Trophoblast cell (in vitro differentiated cells and primary cell): ENCODE results near the gene GJB2.
"Not testable (repeated sequence)": the region's sequence is repeated elsewhere in the genome, so short reads cannot be mapped to it uniquely, and the experiment has no call there.

Experiments
- DNase-seq, 2 donors: peaks; one replicate each; pipeline ENCODE4 v3.0.0-alpha.2; 2016
- H2AFZ ChIP-seq: 2 replicates; pipeline ENCODE4 v1.6.1; 2013; ENCODE audit warnings: low read length, moderate library complexity, mild to moderate bottlenecking; ENCODE audit not compliant: insufficient read depth, poor library complexity
- H2AK5ac ChIP-seq: 2 replicates; pipeline ENCODE4 v1.6.1; 2013; ENCODE audit warnings: mild to moderate bottlenecking, low read length
- H2BK120ac ChIP-seq: 2 replicates; pipeline ENCODE4 v1.6.1; 2013; ENCODE audit warnings: low read length, mild to moderate bottlenecking, moderate library complexity; ENCODE audit not compliant: insufficient read depth, poor library complexity
- H2BK12ac ChIP-seq: 2 replicates; pipeline ENCODE4 v1.6.1; 2013; ENCODE audit warnings: mild to moderate bottlenecking, low read length, moderate library complexity
- H2BK5ac ChIP-seq: 2 replicates; pipeline ENCODE4 v1.6.1; 2013; ENCODE audit warnings: low read length, low read depth, moderate library complexity, mild to moderate bottlenecking; ENCODE audit not compliant: poor library complexity
- H3K14ac ChIP-seq: 2 replicates; pipeline ENCODE4 v1.6.1; 2013; ENCODE audit warnings: mild to moderate bottlenecking, low read length
- H3K18ac ChIP-seq: 2 replicates; pipeline ENCODE4 v1.6.1; 2013; ENCODE audit warnings: mild to moderate bottlenecking, low read length
- H3K23ac ChIP-seq: 2 replicates; pipeline ENCODE4 v1.6.1; 2013; ENCODE audit warnings: low read length
- H3K27ac ChIP-seq: 2 replicates; pipeline ENCODE4 v1.5.1; 2013; ENCODE audit warnings: low read depth, mild to moderate bottlenecking, inconsistent platforms, low read length, moderate library complexity
- H3K27me3 ChIP-seq: 2 replicates; pipeline ENCODE4 v1.6.1; 2013; ENCODE audit warnings: inconsistent platforms, mild to moderate bottlenecking, low read length, moderate library complexity; ENCODE audit not compliant: insufficient read depth
- H3K36me3 ChIP-seq, 2 experiments: 1 replicate in 1 of 2; 2 replicates in 1 of 2; pipeline ENCODE4 v1.6.1; 2013; ENCODE audit warnings: low read length in 2 of 2, mild to moderate bottlenecking in 2 of 2, moderate library complexity in 1 of 2; ENCODE audit not compliant: insufficient read depth in 2 of 2, control insufficient read depth in 1 of 2
- H3K4ac ChIP-seq: 2 replicates; pipeline ENCODE4 v1.6.1; 2013; ENCODE audit warnings: low read depth, mild to moderate bottlenecking, low read length, moderate library complexity
- H3K4me1 ChIP-seq, 2 experiments: 1 replicate in 1 of 2; 2 replicates in 1 of 2; pipeline ENCODE4 v1.6.1; 2013; ENCODE audit warnings: low read length in 2 of 2, mild to moderate bottlenecking in 2 of 2, moderate library complexity in 1 of 2; ENCODE audit not compliant: insufficient read depth in 2 of 2, control insufficient read depth in 1 of 2
- H3K4me2 ChIP-seq: 2 replicates; pipeline ENCODE4 v1.6.1; 2013; ENCODE audit warnings: inconsistent platforms, mild to moderate bottlenecking, low read length, moderate library complexity
- H3K4me3 ChIP-seq: 2 replicates; pipeline ENCODE4 v1.5.1; 2013; ENCODE audit warnings: mild to moderate bottlenecking, low read depth, low read length, inconsistent platforms
- H3K79me1 ChIP-seq: one replicate; pipeline ENCODE4 v1.6.1; 2013; ENCODE audit warnings: low read length
- H3K79me2 ChIP-seq: 2 replicates; pipeline ENCODE4 v1.6.1; 2013; ENCODE audit warnings: low read length, mild to moderate bottlenecking; ENCODE audit not compliant: control insufficient read depth, insufficient read depth, poor library complexity
- H3K9ac ChIP-seq: 2 replicates; pipeline ENCODE4 v1.6.1; 2013; ENCODE audit warnings: mild to moderate bottlenecking, low read length
- H3K9me3 ChIP-seq: 2 replicates; pipeline ENCODE4 v1.6.1; 2013; ENCODE audit warnings: low read depth, mild to moderate bottlenecking, control low read depth, inconsistent platforms, low read length; ENCODE audit not compliant: insufficient read depth
- H4K12ac ChIP-seq: 2 replicates; pipeline ENCODE4 v1.6.1; 2013; ENCODE audit warnings: low read depth, mild to moderate bottlenecking, low read length, moderate library complexity
- H4K8ac ChIP-seq: 2 replicates; pipeline ENCODE4 v1.6.1; 2013; ENCODE audit warnings: low read depth, mild to moderate bottlenecking, low read length, moderate library complexity
- H4K91ac ChIP-seq: one replicate; pipeline ENCODE4 v1.6.1; 2013; ENCODE audit warnings: low read depth, mild to moderate bottlenecking, low read length, moderate library complexity
- WGBS: extraction: QIAGEN DNeasy Blood & Tissue Kit; methylation state at CpG from one replicate; pipeline ENCODE4 v1.1.7; 2013; ENCODE audit warnings: missing lambda C conversion rate; ENCODE audit not compliant: insufficient read length, insufficient coverage; ENCODE audit errors: extremely low coverage; 5-methylcytosine and 5-hydroxymethylcytosine counted together

GJB2 gene

GRCh38 chr13:20156702-20157101, 36.0 kb downstream of the GJB2 start:
- peaks cover 22% of the 10 kb centered on the region for H3K27me3 ChIP-seq
- H3K18ac ChIP-seq: no peak overlapping the region
- no peaks in the 10 kb centered on the region for H3K9me3 ChIP-seq
- H2AK5ac ChIP-seq: no peak overlapping the region
- H3K9ac ChIP-seq: no peak overlapping the region
- H3K4ac ChIP-seq: no peak overlapping the region
- H3K4me2 ChIP-seq: no peak overlapping the region
- no peak overlapping the region for H2AFZ ChIP-seq
- H3K27ac ChIP-seq: no peak overlapping the region
- H3K14ac ChIP-seq: no peak overlapping the region
- H3K79me1 ChIP-seq: no peaks in the 10 kb centered on the region
- no peak overlapping the region for H4K91ac ChIP-seq
- WGBS: no CpG with 5 or more reads among the region's 2 CpGs
- H3K79me2 ChIP-seq: no peaks in the 10 kb centered on the region
- no peak overlapping the region for H2BK120ac ChIP-seq
- H3K23ac ChIP-seq: no peak overlapping the region
- no peak overlapping the region for H4K12ac ChIP-seq
- H3K36me3 ChIP-seq: no peaks in the 10 kb centered on the region
- peaks cover 8 to 13% of the 10 kb centered on the region in 2 experiments for H3K4me1 ChIP-seq
- H2BK12ac ChIP-seq: no peak overlapping the region
- no peak overlapping the region for H3K4me3 ChIP-seq
- no peak for DNase-seq
- no peak overlapping the region for H4K8ac ChIP-seq
- H2BK5ac ChIP-seq: no peak overlapping the region

- not testable (repeated sequence) for H3K4me1 ChIP-seq, H3K27me3 ChIP-seq, H3K18ac ChIP-seq, H3K4me2 ChIP-seq, H2AK5ac ChIP-seq, H3K9ac ChIP-seq, H3K23ac ChIP-seq, H3K36me3 ChIP-seq, H2BK120ac ChIP-seq, DNase-seq, H2AFZ ChIP-seq, H3K4me3 ChIP-seq, H3K9me3 ChIP-seq, H3K14ac ChIP-seq, H2BK12ac ChIP-seq, H3K4ac ChIP-seq, H2BK5ac ChIP-seq, H4K8ac ChIP-seq, H3K79me2 ChIP-seq, H3K79me1 ChIP-seq, H4K91ac ChIP-seq, H3K27ac ChIP-seq, H4K12ac ChIP-seq
- WGBS: no CpG with 5 or more reads among the region's 2 CpGs
These were observed 39.4 kb downstream of the GJB2 start for GRCh38 chr13:20153290-20153689.

GRCh38 chr13:20151612-20152011, 41.1 kb downstream of the GJB2 start:
- no peak overlapping the region for H2BK120ac ChIP-seq

GRCh38 chr13:20151016-20151415, 41.7 kb downstream of the GJB2 start:
- Histone ChIP-seq H4K8ac (no peak overlapping the region), H3K79me2 (no peaks in the 10 kb centered on the region), H2AK5ac (no peak overlapping the region), H3K4me1 (no peaks in the 10 kb centered on the region), H3K14ac (no peak overlapping the region), H2AFZ (no peak overlapping the region), H3K9me3 (no peaks in the 10 kb centered on the region), H3K18ac (no peak overlapping the region), H3K23ac (no peak overlapping the region), H2BK5ac (no peak overlapping the region), H2BK12ac (no peak overlapping the region), H3K9ac (no peak overlapping the region), H3K4me2 (no peak overlapping the region), H4K91ac (no peak overlapping the region), H3K4ac (no peak overlapping the region), H3K4me3 (no peak overlapping the region), H3K27ac (no peak overlapping the region), H2BK120ac (no peak overlapping the region), H4K12ac (no peak overlapping the region), H3K36me3 (no peaks in the 10 kb centered on the region), H3K27me3 (no peaks in the 10 kb centered on the region), H3K79me1 (no peaks in the 10 kb centered on the region)
- DNase-seq: no peak
- no CpG with 5 or more reads among the region's 6 CpGs for WGBS

More at GRCh38 chr13:20151612-20152011, 41.1 kb downstream of the GJB2 start:
- no peak overlapping the region for H3K4ac ChIP-seq
- WGBS: no CpG with 5 or more reads among the region's 11 CpGs
- no peaks in the 10 kb centered on the region for H3K4me1 ChIP-seq
- H4K91ac ChIP-seq: no peak overlapping the region
- no peak overlapping the region for H3K14ac ChIP-seq
- H3K4me3 ChIP-seq: no peak overlapping the region
- H3K79me2 ChIP-seq: no peaks in the 10 kb centered on the region
- no peak overlapping the region for H3K23ac ChIP-seq
- no peak overlapping the region for H3K4me2 ChIP-seq
- H2BK5ac ChIP-seq: no peak overlapping the region
- H2AFZ ChIP-seq: no peak overlapping the region
- no peaks in the 10 kb centered on the region for H3K9me3 ChIP-seq
- H3K79me1 ChIP-seq: no peaks in the 10 kb centered on the region
- no peaks in the 10 kb centered on the region for H3K36me3 ChIP-seq
- no peak overlapping the region for H3K18ac ChIP-seq
- no peaks in the 10 kb centered on the region for H3K27me3 ChIP-seq
- H2AK5ac ChIP-seq: no peak overlapping the region
- no peak overlapping the region for H3K27ac ChIP-seq
- no peak overlapping the region for H4K12ac ChIP-seq
- no peak overlapping the region for H4K8ac ChIP-seq
- no peak overlapping the region for H3K9ac ChIP-seq
- DNase-seq: no peak
- no peak overlapping the region for H2BK12ac ChIP-seq
